Stimulated activated CD4-positive, alpha-beta T cell treated with anti-CD3 and anti-CD28 coated beads, Interleukin-1b, Interleukin-23, amount 100 ng/mL, for 24 hours (primary cell): Measurements from ENCODE around the gene RNU1-4.
"Not testable (repeated sequence)": the region's sequence is repeated elsewhere in the genome, so short reads cannot be mapped to it uniquely, and the experiment has no call there.

Experiments used
- DNase-seq, 4 experiments: peaks; one replicate each; pipeline ENCODE4 v3.0.0-alpha.2; 2020; ENCODE audit warnings: low read depth in 4 of 4, low spot score in 1 of 4

The RNU1-4 gene

DNA sequence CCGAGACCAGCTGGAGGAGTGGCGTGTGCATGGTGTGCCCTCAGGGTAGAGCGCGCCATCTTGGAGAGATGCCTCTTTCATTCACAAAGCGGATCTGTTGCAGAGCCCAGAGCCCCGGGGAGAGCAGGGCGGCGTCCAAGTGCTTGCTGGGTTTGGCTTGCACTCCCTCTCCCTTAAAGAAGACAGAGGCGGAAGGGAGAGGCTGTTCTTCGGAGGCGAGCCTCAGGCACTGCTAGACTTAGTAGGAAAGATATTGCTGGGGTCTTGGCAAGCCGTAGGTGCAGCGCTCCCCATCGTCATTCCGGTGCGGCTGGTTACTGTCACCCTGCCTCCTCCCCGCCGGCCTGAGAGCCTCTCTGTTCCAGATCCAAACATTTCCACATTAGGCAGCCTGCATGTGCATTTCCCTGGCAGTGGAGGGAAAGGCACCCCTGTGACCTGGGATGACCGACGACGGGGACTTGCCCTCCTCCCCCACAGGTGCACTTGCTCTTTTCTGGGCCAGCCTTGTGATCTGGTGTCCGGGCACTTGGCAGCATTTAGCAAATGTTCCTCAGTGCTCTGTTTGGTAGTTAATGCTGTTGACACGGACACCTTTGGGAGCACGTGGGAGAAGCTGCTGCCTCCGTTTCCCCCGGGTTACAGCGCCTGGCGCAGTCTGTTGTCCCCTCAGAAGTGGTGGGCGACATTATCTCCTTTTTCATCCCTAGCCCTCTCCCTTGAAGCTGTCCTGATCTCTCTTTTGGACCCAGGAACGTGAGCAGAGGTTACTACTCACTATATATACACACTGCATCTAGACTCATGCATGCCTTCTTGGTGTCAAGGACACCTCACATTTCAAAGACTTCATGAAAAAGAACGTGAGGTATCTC lies 25.7 kb downstream of the RNU1-4 start:
- DNase-seq = not testable (repeated sequence)

DNA sequence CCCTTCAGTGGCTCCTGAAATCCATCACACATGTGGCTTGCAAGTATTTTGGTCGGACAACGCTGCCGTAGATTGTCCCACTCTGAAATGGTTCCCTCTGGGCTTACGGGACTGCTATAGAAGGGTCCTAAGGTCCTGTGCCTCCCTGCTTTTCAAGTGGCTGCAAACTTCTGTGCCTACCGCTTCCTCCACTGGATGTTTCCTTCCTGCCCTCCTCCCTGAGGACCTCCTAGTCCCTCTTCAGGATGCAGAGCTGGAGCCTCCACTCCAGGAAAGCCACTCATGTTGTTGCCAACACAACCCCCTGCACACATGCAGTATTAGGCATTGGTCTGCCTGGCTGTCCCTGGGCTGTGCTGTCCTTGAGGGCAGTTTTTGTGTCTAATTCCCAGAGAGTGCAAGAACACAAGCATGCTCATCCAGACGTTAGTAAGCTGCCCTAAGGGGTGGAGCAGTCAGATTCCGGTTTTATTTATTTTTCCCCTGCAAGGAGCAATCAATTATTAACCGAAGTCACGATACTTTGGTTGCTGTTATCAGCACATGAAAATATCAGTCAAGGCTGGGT lies 26.5 kb downstream of the RNU1-4 start:
- DNase-seq = not testable (repeated sequence)

DNA sequence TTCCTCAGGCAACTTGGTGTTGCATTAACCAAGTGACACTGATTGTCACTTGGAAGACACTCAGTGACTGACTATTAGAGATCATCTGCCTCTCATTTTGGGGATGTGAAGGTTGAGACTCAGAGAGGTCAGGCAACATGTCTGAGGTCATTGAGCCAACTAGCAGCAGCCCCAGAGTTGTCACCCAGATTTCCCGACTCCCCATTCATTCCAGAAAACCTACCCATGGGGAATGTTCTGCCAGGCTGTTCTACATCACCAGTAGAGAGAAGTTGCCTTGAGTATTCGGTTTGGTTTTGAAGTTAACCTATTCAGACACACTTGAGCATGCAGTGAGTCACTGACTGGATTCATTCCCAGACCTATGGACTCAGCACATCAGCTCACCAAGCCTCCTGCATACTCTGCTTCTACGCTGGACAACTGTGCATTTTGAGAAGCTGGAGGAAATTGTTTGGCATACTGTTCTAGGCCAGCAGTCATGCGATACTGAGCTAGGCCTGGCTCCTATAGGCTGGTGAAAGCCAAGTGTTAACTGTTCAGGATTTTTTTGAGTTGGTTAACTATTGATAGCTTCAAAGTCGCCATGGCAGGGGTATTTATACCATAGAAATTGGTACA lies 29.9 kb downstream of the RNU1-4 start:
- DNase-seq = not testable (repeated sequence)

DNA sequence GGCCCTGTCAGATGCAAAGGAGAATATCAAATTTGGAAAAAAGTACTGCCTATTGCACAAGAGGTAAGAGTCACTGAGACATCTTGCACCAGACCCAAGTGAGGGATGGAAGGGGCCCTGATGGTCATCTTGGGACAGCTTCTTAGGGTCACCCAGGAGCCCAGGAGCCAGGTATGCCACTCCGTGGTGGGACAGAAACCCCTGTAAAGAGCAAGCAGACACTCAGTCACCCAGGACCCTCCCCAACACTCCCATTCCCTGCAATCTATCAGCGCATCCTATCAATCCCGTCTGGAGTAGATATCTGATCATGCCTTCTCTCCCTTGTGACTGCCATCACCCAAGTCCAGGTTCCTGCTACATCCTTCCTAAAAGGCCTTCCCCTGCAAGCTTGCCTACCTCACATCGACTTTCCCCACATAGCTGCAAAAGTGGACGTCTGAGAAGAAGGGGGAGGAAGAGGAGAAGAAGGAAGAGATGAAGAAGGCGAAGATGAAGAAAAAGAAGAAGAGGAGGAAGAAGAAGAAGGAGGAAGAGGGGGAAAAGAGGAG lies 30.7 kb downstream of the RNU1-4 start:
- DNase-seq = not testable (repeated sequence)

DNA sequence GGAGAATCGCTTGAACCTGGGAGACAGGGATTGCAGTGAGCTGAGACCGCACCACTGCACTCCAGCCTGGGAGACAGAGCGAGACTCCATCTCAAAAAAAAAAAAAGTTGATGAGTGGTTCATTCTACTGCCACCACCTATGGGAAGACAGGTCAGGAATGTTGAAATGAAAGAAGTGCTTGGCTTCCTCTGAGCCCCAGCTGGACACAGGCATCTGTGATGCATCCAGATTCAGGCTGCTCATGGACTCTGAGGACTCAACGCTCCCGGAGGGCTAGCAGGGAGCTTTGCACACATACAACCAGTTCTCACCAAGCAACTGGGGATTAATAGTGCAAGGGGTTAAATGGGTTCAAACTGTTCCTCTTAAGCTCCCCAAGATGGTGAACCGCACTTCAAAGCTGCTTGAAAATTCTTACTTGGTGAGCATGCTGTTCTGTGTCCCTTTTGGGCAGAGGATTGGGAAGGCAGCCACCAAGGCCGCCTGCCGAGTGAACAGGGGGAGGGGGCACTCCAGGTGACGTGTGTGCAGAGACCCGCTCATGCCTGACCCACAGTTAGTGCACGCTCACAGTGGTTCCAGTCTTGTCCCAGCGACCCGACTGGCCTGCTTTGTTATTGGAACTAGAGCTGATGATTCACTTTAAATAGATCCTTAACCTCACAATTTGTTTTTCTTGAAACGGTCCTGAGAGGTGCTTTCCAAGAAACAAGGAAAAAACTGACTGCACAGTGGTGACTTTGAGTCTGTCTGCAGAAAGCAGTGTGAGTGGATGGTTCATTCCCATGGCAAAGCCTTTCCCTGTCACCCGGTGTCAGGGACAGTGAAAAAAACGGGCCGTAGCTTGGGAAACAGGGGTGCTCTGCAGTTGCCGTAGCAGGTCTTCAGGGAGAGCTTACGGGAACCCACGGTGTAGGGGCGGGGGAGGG lies 32.2 kb downstream of the RNU1-4 start:
- not testable (repeated sequence) for DNase-seq

DNA sequence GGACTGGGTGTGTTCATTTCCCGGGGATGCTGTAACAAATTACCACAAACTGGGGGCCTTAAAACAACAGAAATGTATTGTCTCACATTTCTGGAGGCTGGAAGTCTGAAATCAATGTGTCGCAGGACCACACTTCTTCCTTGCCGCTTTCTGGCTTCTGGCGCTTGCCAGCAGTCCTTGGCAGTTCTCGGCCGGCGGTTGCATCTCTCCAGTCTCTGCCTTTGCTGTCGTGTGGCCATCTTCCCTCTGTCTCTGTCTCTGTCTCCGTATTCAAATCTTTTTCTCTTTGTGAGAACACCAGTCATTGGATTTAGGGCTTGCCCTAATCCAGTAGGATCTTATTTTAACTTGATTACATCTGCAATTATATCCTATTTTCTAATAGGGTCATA lies 32.9 kb downstream of the RNU1-4 start:
- DNase-seq = not testable (repeated sequence)

DNA sequence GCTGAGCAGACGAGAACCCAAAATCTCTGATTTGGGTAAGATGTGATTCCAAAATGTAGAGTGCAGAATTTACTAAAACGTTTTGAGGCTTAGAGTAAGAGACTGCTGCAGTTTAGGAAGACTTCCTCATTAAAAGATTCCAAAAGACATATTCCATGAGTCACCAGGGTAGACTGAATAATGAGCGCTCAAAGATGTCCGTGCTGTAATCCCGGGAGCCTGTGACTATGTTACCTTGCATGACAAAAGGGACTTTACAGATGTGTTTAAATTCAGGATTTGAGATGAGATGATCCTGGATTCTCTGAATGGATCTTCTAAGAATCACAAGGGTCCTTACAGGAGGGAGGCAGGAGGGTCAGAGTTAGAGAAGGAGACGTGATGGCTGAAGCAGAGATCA lies 33.4 kb downstream of the RNU1-4 start:
- DNase-seq = not testable (repeated sequence)

DNA sequence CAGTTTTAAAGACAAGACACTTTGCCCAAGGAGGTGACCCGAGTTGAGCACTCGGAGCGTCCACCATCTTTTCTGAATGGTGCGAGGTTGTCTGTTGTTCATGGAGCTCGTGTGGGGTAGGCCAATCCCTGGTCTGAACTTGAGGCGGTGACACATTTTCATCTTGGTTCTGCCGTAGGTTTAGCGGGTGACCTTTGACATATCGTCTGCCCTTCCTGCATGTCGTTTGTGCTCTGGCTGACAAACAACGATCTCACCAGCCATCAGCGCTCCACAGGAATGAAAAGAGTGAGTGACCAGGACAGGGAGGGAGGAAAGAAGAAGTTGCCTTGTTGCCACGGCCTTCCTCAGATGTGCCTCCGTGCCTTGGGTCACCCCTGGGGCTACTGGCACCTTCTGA lies 34.5 kb downstream of the RNU1-4 start:
- DNase-seq = not testable (repeated sequence)

DNA sequence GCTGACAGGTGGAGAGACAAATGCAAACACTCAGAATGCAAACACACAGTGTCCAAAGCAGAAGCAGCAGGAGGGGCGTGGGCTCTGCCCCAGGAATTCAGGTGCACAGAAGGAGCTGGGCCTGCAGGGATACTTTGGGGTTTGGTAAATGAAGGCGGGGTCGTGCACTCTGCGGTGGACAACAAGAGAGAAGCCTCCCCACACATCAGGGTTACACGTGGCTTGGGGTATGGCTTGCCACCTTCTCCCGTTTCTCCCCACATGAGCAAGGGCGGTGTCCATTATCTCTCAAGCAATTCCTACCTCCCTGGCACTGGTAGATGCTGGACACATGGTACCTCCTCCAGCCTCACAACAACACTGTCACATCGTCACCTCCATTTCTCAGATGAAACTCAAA lies 35.0 kb downstream of the RNU1-4 start:
- not testable (repeated sequence) for DNase-seq

DNA sequence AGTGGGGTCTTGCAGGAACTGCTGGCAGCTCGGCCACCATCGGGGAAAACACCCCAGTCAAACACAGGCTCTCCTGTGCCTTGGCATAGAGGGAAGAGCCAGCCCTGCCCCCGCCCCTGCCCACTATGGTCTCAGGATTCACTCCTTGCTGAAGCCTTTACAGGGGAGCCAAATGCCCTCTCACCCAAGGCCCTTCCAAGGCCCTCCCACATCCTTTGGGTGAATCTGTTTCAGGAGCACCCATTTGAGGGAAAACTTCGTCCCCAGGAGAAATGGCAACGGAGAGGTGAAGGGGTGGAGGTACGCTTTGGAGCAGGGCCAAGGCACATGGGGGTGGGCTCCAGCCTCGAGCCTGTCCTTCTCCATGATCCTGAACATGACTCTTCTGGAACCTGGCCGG lies 35.9 kb downstream of the RNU1-4 start:
- not testable (repeated sequence) for DNase-seq

DNA sequence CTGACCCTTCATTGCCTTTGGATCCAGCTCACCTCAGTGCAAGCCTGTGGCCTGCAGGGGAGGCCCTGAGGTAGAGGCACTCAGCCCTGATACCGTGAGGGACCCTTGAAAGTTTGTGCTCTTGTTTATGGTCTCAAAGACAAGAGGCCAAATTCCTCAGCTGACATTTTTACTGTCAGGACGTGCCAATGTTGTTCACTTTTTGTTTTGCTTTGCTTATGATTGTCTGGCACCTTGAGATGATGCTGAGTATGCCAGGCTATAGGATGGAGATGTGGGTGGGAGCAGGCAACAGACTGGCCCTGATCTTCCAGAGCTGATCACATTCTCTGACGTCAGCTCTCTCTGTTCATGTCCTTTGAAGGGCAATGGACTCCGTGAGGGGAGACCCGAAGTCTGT lies 36.5 kb downstream of the RNU1-4 start:
- not testable (repeated sequence) for DNase-seq

DNA sequence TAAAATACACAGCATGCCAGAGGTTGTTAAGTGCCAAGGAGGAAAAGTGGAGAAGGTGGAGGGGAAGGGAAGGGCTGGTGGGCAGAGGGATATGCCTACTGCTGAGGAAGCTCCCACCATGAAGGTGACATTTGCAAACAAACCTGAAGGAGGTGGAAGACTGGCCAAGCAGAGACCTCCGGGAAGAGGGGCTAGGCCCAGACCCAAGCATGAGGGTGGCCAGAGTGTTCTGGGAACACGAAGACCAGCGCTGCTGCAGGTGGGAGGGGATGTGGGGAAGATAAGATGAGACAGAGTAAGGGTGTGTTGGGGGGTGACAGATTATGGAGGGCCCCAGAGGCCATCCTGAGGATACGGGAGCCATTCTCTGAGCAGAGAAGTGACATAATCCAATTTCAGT lies 37.5 kb downstream of the RNU1-4 start:
- DNase-seq = not testable (repeated sequence)

DNA sequence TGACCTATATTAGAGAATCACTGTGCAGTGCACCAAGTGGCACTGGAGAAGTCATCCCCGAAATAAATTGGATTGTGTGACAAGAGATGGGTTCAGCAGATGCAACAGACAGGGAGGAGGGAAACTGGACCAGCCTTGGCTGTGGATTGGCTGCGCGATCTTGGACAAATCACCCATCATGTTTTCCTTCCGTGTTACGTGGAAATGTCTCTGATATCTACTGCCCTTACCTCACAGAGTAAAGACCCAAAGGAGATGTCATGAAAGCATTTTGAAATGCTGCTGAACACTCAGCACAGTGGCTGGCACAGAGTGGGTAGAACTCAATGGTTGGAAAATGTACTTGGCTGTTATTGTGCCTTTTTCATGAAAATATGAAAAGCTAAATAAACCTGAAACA lies 39.2 kb downstream of the RNU1-4 start:
- DNase-seq = not testable (repeated sequence)

DNA sequence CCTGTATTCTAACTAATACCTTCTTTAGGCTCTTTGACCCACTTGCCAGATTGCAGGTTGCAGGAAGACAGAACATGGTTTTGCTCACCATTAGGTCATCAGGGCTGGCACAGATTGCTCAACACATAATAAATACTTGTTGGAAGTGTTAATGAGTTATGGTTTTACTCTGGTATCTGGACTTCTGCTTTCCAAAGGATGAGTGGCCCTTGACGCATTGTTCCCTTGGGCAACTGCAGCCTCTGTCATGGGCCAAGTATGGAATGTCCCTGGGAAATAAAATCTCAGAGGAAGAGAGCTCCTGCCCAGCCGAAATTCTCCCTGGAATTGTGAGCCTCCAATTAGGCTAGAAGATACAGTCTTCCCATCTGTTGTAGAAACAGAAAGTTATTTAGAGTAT lies 40.7 kb downstream of the RNU1-4 start:
- not testable (repeated sequence) for DNase-seq

DNA sequence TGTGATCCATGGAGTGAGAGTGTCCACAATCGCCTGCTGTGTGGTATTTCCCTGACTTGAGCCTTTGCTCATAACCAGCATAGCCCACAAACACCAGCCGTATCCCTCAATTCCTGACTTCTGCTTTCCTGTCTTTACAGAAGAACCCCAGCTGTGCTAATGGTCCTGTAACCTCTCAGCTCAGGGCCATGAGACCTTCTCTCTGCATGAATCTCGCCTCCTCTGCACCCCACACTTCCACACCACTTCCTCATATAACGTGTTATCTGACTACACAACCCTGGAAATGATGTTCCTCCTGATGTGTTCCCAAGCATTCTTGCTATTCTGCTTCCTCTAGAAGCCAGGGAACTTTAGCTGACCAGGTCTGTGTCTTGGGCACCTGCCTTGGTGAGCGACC lies 41.3 kb downstream of the RNU1-4 start:
- DNase-seq = not testable (repeated sequence)

DNA sequence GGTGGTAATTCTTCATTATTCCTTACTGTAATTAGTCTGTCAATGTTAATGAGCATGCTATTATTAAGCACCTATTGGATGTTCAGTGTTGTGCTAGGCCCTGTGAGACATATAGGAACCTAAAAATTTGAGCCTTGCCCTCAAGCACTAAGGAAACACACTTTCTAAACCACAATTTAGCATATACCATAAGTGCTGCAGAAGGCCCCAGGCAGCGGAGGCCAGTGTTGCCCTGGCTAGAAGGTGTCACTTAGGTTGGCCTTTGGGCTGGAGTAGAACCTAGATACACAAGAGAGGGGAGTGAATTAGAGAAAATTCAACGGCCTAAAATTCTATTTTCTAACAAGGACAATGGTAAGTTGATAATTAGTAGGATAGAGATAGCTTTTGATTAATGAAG lies 44.6 kb downstream of the RNU1-4 start:
- DNase-seq = not testable (repeated sequence)

DNA sequence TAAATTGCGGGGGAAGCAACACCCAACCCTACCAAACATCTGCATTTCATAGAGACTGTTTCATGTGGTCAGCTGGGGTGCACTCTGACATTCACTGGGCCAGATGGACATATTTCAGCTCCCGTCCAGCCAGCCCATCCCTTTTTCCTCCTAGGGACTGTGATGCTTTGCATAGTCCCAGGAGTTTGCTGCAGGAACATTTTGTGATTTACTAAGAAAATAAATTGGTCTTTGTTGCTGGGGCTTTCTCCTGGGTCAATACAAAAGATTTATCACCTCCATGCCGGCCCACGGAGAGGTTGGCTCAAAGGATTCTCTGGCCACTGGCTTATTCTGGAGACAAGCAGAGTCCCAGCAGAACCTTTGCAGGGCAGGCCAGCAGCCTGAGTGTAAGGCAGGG lies 46.0 kb downstream of the RNU1-4 start:
- DNase-seq = not testable (repeated sequence)

DNA sequence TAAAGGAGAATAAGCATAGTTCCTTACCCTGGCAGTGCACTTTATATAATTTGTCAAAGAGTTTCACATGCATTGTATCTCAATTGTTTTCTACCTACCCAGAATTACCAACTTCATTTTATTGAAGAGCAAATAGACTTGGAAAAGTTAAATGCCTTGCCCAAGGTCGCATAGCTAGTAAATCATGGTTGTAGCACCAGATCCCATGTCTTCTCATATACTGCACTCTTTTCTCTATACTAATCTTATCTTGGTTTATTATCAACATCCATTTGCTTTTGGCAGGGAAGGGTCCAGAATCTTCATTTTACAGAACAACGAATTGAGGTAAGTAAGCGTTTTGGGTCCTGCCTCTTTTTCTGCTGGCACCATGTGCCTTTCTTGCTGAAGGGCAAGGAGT lies 46.9 kb downstream of the RNU1-4 start:
- DNase-seq = not testable (repeated sequence)

DNA sequence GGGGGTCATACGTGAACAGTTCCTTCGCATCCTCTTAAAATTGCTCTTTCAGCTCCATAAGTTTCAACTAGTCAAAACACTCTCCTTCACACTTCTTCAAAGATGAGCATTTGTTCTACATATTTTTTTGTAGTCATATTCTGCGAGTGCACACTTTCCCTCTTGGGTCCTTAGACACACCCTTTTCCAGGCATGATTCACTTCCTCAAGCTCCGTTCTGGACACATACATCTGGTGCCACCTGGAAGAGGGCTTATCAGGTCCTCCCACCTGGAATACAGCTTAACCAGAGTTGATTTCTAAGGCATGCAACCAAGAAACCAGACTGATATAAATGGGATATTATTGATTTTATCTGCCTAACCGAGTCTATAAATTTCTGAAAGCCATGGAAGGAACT lies 47.4 kb downstream of the RNU1-4 start:
- DNase-seq = not testable (repeated sequence)
